Central memory CD8-positive, alpha-beta T cell (primary cell): ENCODE measurements around the gene PRM2.

Experiments
- ATAC-seq: fragments of 150-1000 bp; cut with Tn5 transposase; replicated peaks from 2 replicates; pipeline ENCODE4 v1.10.0; 2022; ENCODE audit warnings: mild to moderate bottlenecking, moderate FRiP score, moderate number of reproducible peaks; ENCODE audit not compliant: poor library complexity, severe bottlenecking; ENCODE audit errors: extremely low read depth
- DNase-seq, 2 donors: peaks; one replicate each; pipeline ENCODE4 v3.0.0; 2021; ENCODE audit warnings: low spot score in 2 of 2
- H3K27ac Mint-ChIP-seq: one replicate; pipeline ENCODE4 v1.8.0; 2022; ENCODE audit warnings: low read depth, mild to moderate bottlenecking, moderate library complexity, mixed read lengths
- H3K27me3 Mint-ChIP-seq: one replicate; pipeline ENCODE4 v1.8.0; 2022; ENCODE audit warnings: mixed read lengths
- H3K36me3 Mint-ChIP-seq: one replicate; pipeline ENCODE4 v1.8.0; 2022; ENCODE audit warnings: mild to moderate bottlenecking, moderate library complexity, mixed read lengths; ENCODE audit not compliant: insufficient read depth
- H3K4me1 Mint-ChIP-seq: one replicate; pipeline ENCODE4 v1.8.0; 2022; ENCODE audit warnings: mixed read lengths
- H3K4me3 Mint-ChIP-seq: one replicate; pipeline ENCODE4 v1.8.0; 2022; ENCODE audit warnings: mild to moderate bottlenecking, moderate library complexity, mixed read lengths
- H3K9me3 Mint-ChIP-seq: one replicate; pipeline ENCODE4 v1.8.0; 2022; ENCODE audit warnings: mixed read lengths

Gene PRM2

DNA sequence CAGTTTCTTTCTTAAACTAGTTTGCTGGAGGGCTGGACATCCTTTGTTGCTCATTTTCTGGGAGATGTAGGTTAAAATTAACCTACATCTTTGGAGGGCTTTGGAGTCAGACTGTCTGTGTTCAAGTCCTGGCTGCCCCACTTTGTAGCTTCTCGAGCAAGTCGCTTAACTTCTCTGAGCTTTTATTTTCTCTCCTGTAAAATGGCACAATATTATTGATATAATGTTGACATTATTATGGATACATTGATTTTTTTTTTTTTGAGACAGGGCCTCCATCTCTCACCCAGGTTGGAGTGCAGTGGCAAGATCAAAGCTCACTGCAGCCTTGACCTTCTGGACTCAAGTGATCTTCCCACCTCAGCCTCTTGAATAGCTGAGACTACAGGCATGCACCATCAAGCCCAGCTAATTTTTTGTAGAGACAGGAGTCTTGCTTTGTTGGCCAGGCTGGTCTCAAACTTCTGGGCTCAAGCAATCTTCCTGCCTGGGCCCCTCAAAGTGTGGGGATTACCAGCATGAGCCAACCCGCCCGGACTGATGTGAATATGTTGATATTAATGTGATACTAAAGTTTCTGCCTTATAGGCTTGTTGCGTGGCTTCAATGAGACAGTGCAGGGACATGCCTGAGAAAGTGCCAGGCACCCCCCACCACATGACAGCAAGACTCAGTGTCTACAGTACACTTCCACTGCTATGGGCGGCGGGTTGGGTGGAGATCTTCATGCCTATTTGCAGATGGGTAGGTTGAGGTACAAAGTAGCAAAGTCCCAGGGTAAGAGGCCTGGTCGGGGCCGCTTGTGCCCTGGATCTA is 37.4 kb upstream of the PRM2 start:
- Mint-ChIP-seq H3K4me1 (peaks cover 23% of the 10 kb centered on the region), H3K27ac (no peak overlapping the region)

GRCh38 chr16:11312718-11313492 is 36.6 kb upstream of the PRM2 start:
- peaks cover 23% of the 10 kb centered on the region for H3K4me1 Mint-ChIP-seq
- H3K27me3 Mint-ChIP-seq = no peaks in the 10 kb centered on the region
- ATAC-seq (peak; percentile 11), DNase-seq (no peak)
- H3K36me3 Mint-ChIP-seq = peaks cover 2% of the 10 kb centered on the region
- H3K27ac Mint-ChIP-seq = no peak overlapping the region
- H3K4me3 Mint-ChIP-seq = peak overlapping the region; percentile 35
- no peaks in the 10 kb centered on the region for H3K9me3 Mint-ChIP-seq

More for the DNA sequence above, 37.4 kb upstream of the PRM2 start:
- no peak for ATAC-seq
- no peaks in the 10 kb centered on the region for H3K27me3 Mint-ChIP-seq
- DNase-seq = no peak
- no peak overlapping the region for H3K4me3 Mint-ChIP-seq
- peaks cover 2% of the 10 kb centered on the region for H3K36me3 Mint-ChIP-seq
- no peaks in the 10 kb centered on the region for H3K9me3 Mint-ChIP-seq

DNA sequence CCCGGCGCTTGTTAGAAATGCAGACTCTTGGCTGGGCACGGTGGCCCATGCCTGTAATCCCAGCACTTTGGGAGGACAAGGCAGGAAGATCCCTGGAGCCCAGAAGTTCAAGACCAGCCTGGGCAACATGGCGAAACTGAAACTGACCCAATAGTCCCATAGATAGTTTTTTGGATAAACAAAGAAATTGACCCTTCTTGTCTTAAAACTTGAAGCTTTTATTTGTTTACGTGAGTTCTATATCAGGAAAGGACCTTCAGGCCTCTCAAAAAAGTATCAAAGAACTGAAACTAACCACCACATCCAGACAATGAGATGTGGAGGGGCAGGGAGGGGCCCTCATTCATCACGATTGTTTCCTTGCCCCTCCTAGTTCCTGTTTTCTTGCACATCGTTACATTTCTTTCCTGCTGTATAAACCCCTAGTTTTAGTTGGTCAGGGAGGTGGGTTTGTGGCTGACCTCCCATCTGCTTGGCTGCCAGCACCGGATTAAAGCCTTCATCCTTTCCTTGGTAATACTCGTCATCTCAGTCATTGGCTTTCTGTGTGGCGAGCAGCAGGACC is 34.8 kb upstream of the PRM2 start:
- Mint-ChIP-seq H3K36me3 (peaks cover 2% of the 10 kb centered on the region), H3K4me3 (peak overlapping the region; percentile 44), H3K4me1 (peaks cover 23% of the 10 kb centered on the region), H3K27me3 (no peaks in the 10 kb centered on the region), H3K9me3 (no peaks in the 10 kb centered on the region), H3K27ac (peak overlapping the region; percentile 46)
- ATAC-seq (peak; percentile 71), DNase-seq (peak in 1 of 2 donors; percentile 45)

- no peak overlapping the region for H3K4me3 Mint-ChIP-seq
- DNase-seq = no peak
- H3K36me3 Mint-ChIP-seq = peaks cover 2% of the 10 kb centered on the region
- H3K27me3 Mint-ChIP-seq = no peaks in the 10 kb centered on the region
- H3K4me1 Mint-ChIP-seq = peaks cover 23% of the 10 kb centered on the region
- no peaks in the 10 kb centered on the region for H3K9me3 Mint-ChIP-seq
- ATAC-seq = no peak
- H3K27ac Mint-ChIP-seq = no peak overlapping the region
Observed at GRCh38 chr16:11310634-11310977, 34.3 kb upstream of the PRM2 start.

- Mint-ChIP-seq H3K27me3 (no peaks in the 10 kb centered on the region), H3K9me3 (no peaks in the 10 kb centered on the region), H3K4me1 (peaks cover 23% of the 10 kb centered on the region), H3K4me3 (no peak overlapping the region), H3K27ac (no peak overlapping the region), H3K36me3 (peaks cover 2% of the 10 kb centered on the region)
- ATAC-seq = no peak
- no peak for DNase-seq
Observed at GRCh38 chr16:11309895-11310633, 33.8 kb upstream of the PRM2 start.

DNA sequence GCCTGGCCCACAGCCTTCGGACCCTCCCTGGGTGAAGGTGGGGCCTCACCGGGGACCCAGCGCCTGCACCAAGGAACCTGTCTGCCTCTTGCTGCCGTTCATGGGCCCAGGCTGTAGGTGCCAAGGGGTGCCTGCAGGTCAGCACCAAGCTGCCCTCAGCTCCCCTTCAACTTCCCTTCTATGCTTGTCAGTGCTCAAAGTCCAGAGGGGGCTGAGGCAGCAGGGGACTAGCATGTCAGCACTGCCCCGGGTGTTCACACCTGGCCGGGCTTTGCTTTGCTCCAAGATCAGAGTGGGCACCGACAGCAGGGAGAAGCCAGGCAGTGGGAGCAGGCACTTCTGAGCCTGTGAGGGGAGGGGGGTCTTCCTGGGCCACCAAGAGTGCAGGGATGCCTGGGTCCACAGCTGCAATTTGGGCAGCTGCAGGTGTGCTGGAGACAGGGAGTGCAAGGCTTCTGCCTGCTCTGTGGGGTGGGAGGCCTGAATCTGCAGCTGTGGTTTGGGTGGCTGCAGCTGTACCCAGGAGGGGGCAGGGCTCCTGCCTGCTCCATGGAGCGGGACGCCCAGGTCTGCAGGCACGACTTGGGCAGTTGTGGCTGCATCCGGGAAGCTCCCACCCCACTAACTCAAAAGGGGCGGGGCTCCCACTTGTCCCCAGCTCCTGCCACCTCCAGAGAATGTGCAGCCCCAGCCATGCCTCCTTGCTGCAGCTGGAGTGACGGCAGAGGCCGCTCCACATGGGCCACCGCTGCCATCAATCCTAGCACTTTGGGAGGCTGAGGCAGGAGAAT is 32.4 kb upstream of the PRM2 start:
- Mint-ChIP-seq H3K27ac (no peak overlapping the region), H3K9me3 (no peaks in the 10 kb centered on the region), H3K4me3 (no peak overlapping the region), H3K36me3 (peaks cover 2% of the 10 kb centered on the region), H3K27me3 (no peaks in the 10 kb centered on the region), H3K4me1 (peaks cover 23% of the 10 kb centered on the region)
- ATAC-seq = no peak
- no peak for DNase-seq

DNA sequence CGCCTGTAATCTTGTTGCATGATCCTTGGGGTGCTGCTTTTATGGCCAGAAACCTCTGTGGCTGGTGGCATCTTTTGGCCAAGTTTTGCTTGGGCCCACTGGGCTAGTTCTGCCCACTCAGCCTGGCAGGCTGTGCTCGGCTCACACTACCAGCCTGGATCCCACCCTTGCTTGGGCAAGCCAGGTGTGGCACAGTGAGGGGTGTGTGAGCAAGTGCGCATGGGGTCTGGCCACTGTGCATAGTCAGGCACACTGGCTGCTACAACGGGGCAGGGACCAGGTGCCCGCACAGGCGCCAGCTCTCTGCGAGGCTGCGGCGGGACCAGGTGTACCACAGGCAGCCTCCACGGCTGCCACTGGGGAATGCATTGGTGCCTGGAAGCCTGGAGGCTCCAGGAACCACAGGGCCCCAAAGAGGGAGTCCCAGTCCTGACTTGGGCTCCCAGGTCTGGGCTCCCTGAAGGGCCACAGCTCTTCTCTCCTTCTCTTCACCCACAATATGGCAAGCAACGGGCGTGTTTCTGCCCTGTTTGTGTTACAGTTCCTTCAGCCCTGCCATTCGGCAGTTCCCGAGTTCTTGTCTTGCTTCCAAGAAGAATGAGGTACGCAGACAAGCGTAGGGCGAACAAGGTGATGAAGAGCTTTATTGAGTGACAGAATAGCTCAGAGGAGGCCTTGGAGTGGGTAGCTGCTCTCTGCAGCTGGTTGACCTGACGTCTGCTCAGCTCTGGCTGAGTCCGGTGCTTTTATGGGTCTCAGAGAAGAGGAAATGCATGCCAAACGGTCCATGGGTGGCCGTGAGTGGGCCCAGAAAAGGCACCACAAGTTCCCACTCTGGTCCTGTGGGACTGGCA is 31.6 kb upstream of the PRM2 start:
- Mint-ChIP-seq H3K4me1 (peaks cover 18% of the 10 kb centered on the region), H3K36me3 (peaks cover 2% of the 10 kb centered on the region), H3K27ac (no peak overlapping the region), H3K9me3 (no peaks in the 10 kb centered on the region), H3K27me3 (no peaks in the 10 kb centered on the region), H3K4me3 (no peak overlapping the region)
- ATAC-seq (no peak), DNase-seq (no peak)

GRCh38 chr16:11306997-11307638 is 30.8 kb upstream of the PRM2 start:
- H3K9me3 Mint-ChIP-seq = no peaks in the 10 kb centered on the region
- H3K27me3 Mint-ChIP-seq = no peaks in the 10 kb centered on the region
- no peak overlapping the region for H3K27ac Mint-ChIP-seq
- H3K4me1 Mint-ChIP-seq = peaks cover 14% of the 10 kb centered on the region
- ATAC-seq (no peak), DNase-seq (no peak)
- H3K4me3 Mint-ChIP-seq = no peak overlapping the region
- H3K36me3 Mint-ChIP-seq = no peaks in the 10 kb centered on the region

- Mint-ChIP-seq H3K36me3 (no peaks in the 10 kb centered on the region), H3K4me1 (peaks cover 9% of the 10 kb centered on the region), H3K4me3 (no peak overlapping the region), H3K9me3 (no peaks in the 10 kb centered on the region), H3K27me3 (no peaks in the 10 kb centered on the region), H3K27ac (no peak overlapping the region)
- ATAC-seq (no peak), DNase-seq (no peak)
Observed at GRCh38 chr16:11306381-11306780, 30.1 kb upstream of the PRM2 start.

GRCh38 chr16:11303405-11304138 is 27.3 kb upstream of the PRM2 start:
- DNase-seq (no peak), ATAC-seq (no peak)
- Mint-ChIP-seq H3K36me3 (no peaks in the 10 kb centered on the region), H3K9me3 (no peaks in the 10 kb centered on the region), H3K27ac (no peak overlapping the region), H3K27me3 (no peaks in the 10 kb centered on the region), H3K4me3 (no peak overlapping the region), H3K4me1 (no peaks in the 10 kb centered on the region)
